HG02885 (cell line): ENCODE data around the gene CCDC34.
A peak's percentile ranks its signal among the peaks of the same experiment; 100 is the strongest.

ENCODE experiments used
- ATAC-seq: cut with Tn5 transposase; IDR thresholded peaks from one replicate; pipeline ENCODE4 v1.9.1; 2021; ENCODE audit warnings: mild to moderate bottlenecking; ENCODE audit not compliant: unreplicated experiment, poor library complexity

CCDC34 gene, protein sequence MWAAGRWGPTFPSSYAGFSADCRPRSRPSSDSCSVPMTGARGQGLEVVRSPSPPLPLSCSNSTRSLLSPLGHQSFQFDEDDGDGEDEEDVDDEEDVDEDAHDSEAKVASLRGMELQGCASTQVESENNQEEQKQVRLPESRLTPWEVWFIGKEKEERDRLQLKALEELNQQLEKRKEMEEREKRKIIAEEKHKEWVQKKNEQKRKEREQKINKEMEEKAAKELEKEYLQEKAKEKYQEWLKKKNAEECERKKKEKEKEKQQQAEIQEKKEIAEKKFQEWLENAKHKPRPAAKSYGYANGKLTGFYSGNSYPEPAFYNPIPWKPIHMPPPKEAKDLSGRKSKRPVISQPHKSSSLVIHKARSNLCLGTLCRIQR

GRCh38 chr11:27362749-27363575 is at the start of gene CCDC34:
Gene CCDC34, minus strand, starts transcription at chr11:27363215. Its CDS starts 21 bp downstream, at chr11:27363194.
- ATAC-seq, result peak; percentile 99

- ATAC-seq, result no peak
Measured at GRCh38 chr11:27412192-27412691, 49.2 kb upstream of the CCDC34 start.

GRCh38 chr11:27411328-27411727 is 48.3 kb upstream of the CCDC34 start:
- no peak for ATAC-seq

GRCh38 chr11:27410272-27410671 is 47.3 kb upstream of the CCDC34 start:
- no peak for ATAC-seq

DNA sequence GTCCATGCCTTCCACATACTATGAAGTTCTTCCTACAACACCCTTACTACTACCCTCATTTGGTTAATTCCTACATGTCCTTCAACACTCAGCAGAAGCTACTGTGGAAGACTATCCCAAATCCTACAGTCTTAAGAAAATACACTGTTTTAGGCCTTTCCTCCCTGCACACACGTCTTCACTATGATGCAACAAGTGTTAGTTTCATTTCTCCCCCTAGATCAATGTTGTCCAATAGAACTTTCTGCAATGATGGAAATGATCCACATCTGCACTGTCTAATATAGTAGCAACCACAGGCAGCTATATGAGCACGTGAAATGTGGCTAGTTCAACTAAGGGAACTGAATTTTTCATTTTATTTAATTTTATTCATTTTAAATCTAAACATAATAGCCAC is 46.7 kb upstream of the CCDC34 start:
- ATAC-seq, result no peak

GRCh38 chr11:27409049-27409448 is 46.0 kb upstream of the CCDC34 start:
- ATAC-seq, result no peak

- no peak for ATAC-seq
Measured at GRCh38 chr11:27408246-27408800, 45.3 kb upstream of the CCDC34 start.

- ATAC-seq, result no peak
Measured at GRCh38 chr11:27406498-27407354, 43.7 kb upstream of the CCDC34 start.

GRCh38 chr11:27405134-27405533 is 42.1 kb upstream of the CCDC34 start:
- ATAC-seq, result no peak

- ATAC-seq, result no peak
Measured at GRCh38 chr11:27404427-27404826, 41.4 kb upstream of the CCDC34 start.

DNA sequence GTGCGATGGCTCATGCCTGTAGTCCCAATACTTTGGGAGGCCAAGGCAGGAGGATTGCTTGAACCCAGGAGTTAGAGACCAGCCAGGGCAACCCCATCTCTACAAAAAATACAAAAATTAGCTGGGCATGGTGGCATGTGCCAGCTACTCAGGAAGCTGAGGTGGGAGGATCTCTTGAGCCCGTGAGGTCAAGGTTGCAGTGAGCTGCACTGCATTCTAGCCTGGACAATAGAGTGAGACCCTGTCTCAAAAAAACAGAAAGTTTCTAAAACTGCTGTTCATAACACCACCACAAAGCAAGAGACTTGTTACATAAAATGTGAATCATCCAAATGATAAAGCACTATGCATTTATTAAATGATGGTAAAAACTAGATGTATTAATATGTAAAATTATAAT is 40.2 kb upstream of the CCDC34 start:
- no peak for ATAC-seq

GRCh38 chr11:27402450-27402849 is 39.4 kb upstream of the CCDC34 start:
- no peak for ATAC-seq

DNA sequence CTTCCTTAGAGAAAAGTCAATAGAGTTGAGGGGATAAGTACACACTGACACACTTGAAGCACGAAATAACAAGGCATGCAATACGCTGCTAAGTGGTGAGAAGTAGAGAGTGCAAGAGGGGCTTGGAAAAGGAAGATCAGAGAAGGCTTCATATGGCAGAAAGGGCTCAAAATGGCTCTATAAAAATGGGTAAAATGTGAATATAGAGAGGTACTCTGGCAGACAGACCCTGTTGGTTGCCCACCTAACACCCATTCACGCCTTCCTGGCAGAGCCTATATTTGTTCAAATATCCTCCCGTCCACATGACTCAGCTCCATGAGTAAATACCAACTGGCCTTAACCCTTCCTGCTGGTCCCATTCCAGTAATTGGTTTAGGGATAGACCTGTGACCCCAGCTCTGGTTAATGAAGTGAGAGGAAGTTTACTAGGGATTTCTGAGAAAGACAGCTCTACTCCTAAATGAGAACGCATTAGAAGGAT is 38.9 kb upstream of the CCDC34 start:
- no peak for ATAC-seq

- ATAC-seq, result no peak
Measured at GRCh38 chr11:27401280-27401832, 38.3 kb upstream of the CCDC34 start.

DNA sequence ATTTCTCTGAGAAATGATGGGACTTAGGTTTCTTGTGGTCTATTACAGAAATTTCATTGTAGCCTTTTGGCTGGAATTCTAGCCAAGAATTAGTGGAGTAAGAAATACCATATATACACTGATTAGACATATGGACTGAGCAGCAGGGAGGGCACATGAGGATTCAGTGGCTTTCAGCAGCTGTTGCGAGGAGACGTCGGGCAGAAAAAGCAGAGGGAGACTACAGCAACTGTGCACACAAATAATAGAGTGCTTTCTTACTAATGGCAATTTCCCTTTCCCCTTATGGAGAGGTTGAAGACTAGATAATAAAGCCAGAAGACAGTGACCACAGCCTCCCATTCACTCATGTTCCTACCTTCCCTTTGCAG is 35.4 kb upstream of the CCDC34 start:
- no peak for ATAC-seq

DNA sequence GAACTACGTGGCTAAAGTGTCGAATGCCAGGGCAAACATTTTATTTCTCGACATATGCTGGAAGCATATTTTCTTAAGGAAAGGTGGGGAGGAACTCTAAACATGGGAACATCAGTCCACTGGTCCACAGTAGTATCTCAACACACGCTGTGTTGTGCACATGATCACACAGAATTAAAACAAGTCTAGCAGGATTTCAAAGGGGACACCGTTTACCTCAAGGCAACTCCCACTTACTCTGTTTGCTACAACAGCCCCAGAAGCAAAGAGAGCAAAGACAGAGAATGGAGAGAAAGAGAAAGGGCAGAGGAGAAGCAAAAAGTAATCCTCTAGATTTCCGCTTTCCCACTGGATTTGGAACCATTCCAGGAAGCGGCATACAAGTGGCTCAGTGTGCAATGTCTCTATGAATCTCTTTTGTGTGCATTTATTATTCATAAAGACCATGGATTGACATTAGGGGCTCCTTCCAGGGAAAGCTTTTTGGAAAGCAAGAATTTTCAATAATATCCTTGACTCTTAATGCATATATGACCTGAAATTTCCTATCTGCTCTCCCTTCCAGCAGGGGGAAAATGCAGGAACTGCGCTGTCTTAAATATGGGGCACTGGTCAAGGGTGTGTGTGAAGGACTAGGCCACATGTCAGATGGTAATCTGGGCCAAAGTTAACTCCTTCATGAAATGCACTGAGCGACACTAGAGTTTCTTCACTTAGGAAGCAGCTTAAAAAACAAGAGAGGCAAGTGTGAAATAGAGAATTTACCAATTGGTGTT is 34.8 kb upstream of the CCDC34 start:
- no peak for ATAC-seq

GRCh38 chr11:27396259-27396839 is 33.3 kb upstream of the CCDC34 start:
- ATAC-seq, result no peak

DNA sequence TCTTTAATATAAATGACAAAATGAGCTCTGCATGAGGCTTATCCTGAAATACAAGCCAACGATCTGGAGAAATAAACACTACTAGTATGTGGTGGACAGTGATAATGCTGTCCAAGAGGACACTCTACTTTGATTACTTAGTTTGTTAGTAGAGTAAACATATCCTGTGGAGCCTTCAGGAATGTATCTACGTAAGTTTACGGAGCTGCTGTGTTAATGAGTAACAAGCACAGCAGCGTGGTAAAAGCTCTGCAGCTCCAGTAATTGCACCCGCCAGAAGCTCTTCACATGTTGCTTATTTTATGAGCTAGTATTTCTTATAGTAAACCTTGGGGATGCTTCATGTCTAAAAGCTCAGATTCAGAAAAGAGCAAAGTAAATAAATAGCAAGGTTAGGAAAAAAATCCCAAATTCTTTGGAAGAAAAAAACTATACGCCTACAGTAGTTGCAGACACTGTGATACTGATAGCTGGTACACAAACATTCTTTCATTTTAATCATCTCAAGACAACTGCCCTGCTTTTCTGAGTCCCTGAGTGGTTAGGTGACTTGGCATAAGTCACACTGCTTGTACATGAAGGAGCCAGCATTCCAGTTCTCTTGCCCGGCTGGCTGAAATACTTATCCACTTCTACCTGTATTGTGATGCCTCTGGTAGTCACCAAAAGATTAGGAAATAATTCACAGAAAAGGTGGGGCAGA is 32.7 kb upstream of the CCDC34 start:
- no peak for ATAC-seq
